Cardiac muscle cell (in vitro differentiated cells and primary cell): Measurements from ENCODE around the gene UBLCP1. TPM values are rescaled to one million over a fixed set of nuclear protein-coding genes. Genes with fewer than 3 reads are reported as not detected.

ENCODE experiments used
- DNase-seq, 2 donors: peaks; one replicate each; pipeline versions ENCODE4 v3.0.0 to v3.0.0-alpha.2; 2010 to 2017; ENCODE audit warnings: low read depth in 1 of 2, low spot score in 1 of 2
- H3K27ac ChIP-seq: fragments of 200-600 bp; sonication (generic); 2 replicates; pipeline ENCODE4 v1.5.1; 2016
- H3K27me3 ChIP-seq: fragments of 200-600 bp; sonication (generic); 2 replicates; pipeline ENCODE4 v1.6.0; 2016; ENCODE audit warnings: control low read depth
- H3K36me3 ChIP-seq: fragments of 200-600 bp; sonication (generic); 2 replicates; pipeline ENCODE4 v1.5.1; 2016; ENCODE audit warnings: control low read depth
- H3K4me1 ChIP-seq: fragments of 200-600 bp; sonication (generic); 2 replicates; pipeline ENCODE4 v1.8.1; 2017; ENCODE audit warnings: low read depth, mild to moderate bottlenecking, mixed run types
- H3K4me3 ChIP-seq: fragments of 200-600 bp; sonication (generic); 2 replicates; pipeline ENCODE4 v1.5.1; 2016; ENCODE audit warnings: mild to moderate bottlenecking
- H3K9me3 ChIP-seq: fragments of 200-600 bp; sonication (generic); 2 replicates; pipeline ENCODE4 v1.5.1; 2017; ENCODE audit warnings: low read depth, mild to moderate bottlenecking, control low read depth
- polyA plus RNA-seq: library from polyadenylated mRNA; unstranded; fragments of >200 nt; fragmentation: Nextera tagmentation; extraction: Ambion mirVana; gene quantifications from 2 replicates; pipeline ENCODE4 v1.2.1, GENCODE V29; 2016
- total RNA-seq: library from RNA; depleted of rRNA; stranded (reverse); fragments of >200 nt; gene quantifications from 2 replicates; pipeline ENCODE4 v1.2.3, GENCODE V29; 2016
- TF ChIP-seq, protein P1 (sequence below): IDR thresholded peaks from 2 replicates; pipeline ENCODE4 v1.5.1; 2012; ENCODE audit warnings: low read depth, mild to moderate bottlenecking, low read length

The UBLCP1 gene
- total and polyA plus RNA-seq, 2 experiments from 2014 or later, result 12.2 to 30.5 TPM

DNA sequence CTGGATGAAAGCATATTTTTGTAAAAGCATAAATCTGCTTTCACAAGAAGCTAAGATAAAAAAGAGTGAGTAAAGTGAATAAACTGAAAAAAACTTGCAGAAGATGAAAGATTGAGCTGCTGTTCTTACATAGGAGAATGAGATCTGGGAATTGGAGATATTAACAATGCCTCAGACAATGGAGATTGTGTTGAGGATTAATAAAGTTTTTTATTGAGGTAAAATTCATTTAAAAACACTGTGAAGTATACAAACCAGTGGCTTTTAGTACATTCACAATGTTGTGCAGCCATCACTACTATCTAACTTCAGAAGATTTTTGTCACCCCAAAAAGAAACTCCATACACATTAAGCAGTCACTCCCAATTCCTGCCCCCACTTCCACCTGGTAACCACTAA lies 19.7 kb upstream of the UBLCP1 start:
- no peaks in the 10 kb centered on the region for H3K4me1 ChIP-seq
- no peaks in the 10 kb centered on the region for H3K36me3 ChIP-seq
- H3K27ac ChIP-seq, result no peak overlapping the region
- TF ChIP-seq, protein P1, sequence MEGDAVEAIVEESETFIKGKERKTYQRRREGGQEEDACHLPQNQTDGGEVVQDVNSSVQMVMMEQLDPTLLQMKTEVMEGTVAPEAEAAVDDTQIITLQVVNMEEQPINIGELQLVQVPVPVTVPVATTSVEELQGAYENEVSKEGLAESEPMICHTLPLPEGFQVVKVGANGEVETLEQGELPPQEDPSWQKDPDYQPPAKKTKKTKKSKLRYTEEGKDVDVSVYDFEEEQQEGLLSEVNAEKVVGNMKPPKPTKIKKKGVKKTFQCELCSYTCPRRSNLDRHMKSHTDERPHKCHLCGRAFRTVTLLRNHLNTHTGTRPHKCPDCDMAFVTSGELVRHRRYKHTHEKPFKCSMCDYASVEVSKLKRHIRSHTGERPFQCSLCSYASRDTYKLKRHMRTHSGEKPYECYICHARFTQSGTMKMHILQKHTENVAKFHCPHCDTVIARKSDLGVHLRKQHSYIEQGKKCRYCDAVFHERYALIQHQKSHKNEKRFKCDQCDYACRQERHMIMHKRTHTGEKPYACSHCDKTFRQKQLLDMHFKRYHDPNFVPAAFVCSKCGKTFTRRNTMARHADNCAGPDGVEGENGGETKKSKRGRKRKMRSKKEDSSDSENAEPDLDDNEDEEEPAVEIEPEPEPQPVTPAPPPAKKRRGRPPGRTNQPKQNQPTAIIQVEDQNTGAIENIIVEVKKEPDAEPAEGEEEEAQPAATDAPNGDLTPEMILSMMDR, result no peak
- H3K9me3 ChIP-seq, result no peaks in the 10 kb centered on the region
- peaks cover 33% of the 10 kb centered on the region for H3K27me3 ChIP-seq
- DNase-seq, result no peak
- H3K4me3 ChIP-seq, result no peak overlapping the region

DNA sequence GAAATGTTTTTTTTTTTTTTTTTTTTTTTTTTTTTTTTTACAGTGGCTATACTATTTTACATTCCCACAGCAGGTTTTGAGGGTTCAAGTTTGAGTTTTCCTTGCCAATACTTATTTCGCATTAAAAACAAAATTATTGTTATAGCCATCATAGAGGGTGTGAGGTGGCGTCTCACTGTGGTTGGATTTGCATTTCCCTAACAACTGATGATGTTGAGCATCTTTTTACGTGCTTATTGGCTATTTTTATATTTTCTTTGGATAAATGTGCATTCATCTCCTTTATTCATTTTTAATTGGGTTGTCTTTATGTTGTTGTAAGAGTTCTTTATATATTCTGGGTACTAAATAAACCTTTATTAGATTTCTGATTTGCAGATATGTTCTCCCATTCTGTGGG lies 18.9 kb upstream of the UBLCP1 start:
- H3K9me3 ChIP-seq, result no peaks in the 10 kb centered on the region
- TF ChIP-seq, protein P1, result no peak
- H3K4me1 ChIP-seq, result no peaks in the 10 kb centered on the region
- no peak overlapping the region for H3K27ac ChIP-seq
- no peak for DNase-seq
- H3K27me3 ChIP-seq, result peaks cover 41% of the 10 kb centered on the region
- H3K4me3 ChIP-seq, result no peak overlapping the region
- H3K36me3 ChIP-seq, result no peaks in the 10 kb centered on the region

- Histone ChIP-seq H3K27ac (no peak overlapping the region), H3K4me3 (no peak overlapping the region), H3K9me3 (no peaks in the 10 kb centered on the region), H3K36me3 (no peaks in the 10 kb centered on the region), H3K4me1 (no peaks in the 10 kb centered on the region), H3K27me3 (peaks cover 48% of the 10 kb centered on the region)
- TF ChIP-seq, protein P1, result no peak
- no peak for DNase-seq
These were observed 18.2 kb upstream of the UBLCP1 start for GRCh38 chr5:159244890-159245289.

DNA sequence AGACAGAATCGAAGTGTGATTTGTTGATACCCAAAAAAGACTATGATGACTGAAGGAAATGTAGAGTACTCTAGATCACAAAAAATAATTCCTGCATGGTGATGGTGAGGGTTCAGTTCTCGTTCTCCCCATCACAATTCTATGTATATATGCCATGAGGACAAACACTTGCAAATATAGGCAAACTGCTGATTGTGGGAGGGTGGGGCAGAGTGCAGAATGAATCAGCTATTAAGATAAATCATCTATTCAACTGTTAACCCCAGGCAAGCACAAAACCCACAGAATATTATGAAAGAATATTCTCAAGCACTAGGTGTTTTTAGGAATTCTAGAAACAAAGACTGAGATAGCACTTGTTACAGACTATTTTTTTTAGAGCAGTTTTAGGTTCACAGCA lies 13.9 kb upstream of the UBLCP1 start:
- H3K27ac ChIP-seq, result no peak overlapping the region
- no peaks in the 10 kb centered on the region for H3K4me1 ChIP-seq
- H3K36me3 ChIP-seq, result no peaks in the 10 kb centered on the region
- TF ChIP-seq, protein P1, result no peak
- DNase-seq, result no peak
- H3K4me3 ChIP-seq, result no peak overlapping the region
- H3K9me3 ChIP-seq, result no peaks in the 10 kb centered on the region
- H3K27me3 ChIP-seq, result peaks cover 55% of the 10 kb centered on the region

DNA sequence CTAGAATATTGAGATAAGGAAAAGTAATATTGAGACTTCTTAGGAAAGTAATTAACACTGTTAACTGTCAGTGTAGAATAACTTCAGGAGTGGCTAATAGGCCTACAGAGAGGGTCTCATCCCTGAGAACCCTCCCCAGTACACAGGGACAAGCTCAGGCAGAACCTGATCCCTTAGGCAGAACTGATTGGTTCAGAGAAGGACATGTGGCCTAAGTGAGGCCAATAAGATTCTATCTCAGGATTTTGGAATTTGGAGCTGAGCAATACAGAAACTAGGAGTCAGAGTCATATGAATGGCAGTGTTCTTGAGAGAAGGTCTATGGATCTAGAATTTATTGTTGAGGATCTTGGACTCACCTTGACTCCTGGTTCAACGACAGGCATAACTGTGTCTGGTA lies 10.9 kb upstream of the UBLCP1 start:
- Histone ChIP-seq H3K27me3 (peaks cover 65% of the 10 kb centered on the region), H3K27ac (no peak overlapping the region), H3K36me3 (no peaks in the 10 kb centered on the region), H3K4me3 (no peak overlapping the region), H3K9me3 (no peaks in the 10 kb centered on the region), H3K4me1 (no peaks in the 10 kb centered on the region)
- TF ChIP-seq, protein P1, result no peak
- DNase-seq, result no peak

GRCh38 chr5:159257007-159257406 lies 6.1 kb upstream of the UBLCP1 start:
- no peak overlapping the region for H3K27ac ChIP-seq
- TF ChIP-seq, protein P1, result no peak
- no peaks in the 10 kb centered on the region for H3K4me1 ChIP-seq
- no peak overlapping the region for H3K4me3 ChIP-seq
- peaks cover 48% of the 10 kb centered on the region for H3K27me3 ChIP-seq
- no peak for DNase-seq
- no peaks in the 10 kb centered on the region for H3K9me3 ChIP-seq
- H3K36me3 ChIP-seq, result no peaks in the 10 kb centered on the region
